DOHH2 (cell line): ENCODE data around the gene TMEM38A.

ENCODE experiments used
- CTCF ChIP-seq: fragments of 200-600 bp; sonication (generic); IDR thresholded peaks from one replicate; pipeline ENCODE4 v1.5.1; 2014; ENCODE audit warnings: antibody characterized with exemption, mild to moderate bottlenecking, low read depth, low read length; ENCODE audit not compliant: poor library complexity, severe bottlenecking
- EZH2phosphoT487 ChIP-seq: fragments of 200-600 bp; sonication (generic); IDR thresholded peaks from 2 replicates; pipeline ENCODE4 v1.6.1; 2017; ENCODE audit warnings: borderline replicate concordance, mild to moderate bottlenecking, antibody characterized with exemption, low read length, moderate library complexity, mixed read lengths

- TF ChIP-seq EZH2phosphoT487, result no peak
- TF ChIP-seq CTCF, result no peak
Measured at GRCh38 chr19:16673231-16673630, 12.3 kb downstream of the TMEM38A start.
